Stimulated activated CD4-positive, alpha-beta T cell treated with anti-CD3 and anti-CD28 coated beads, Interleukin-4, amount 100 ng/mL, for 48 hours (primary cell): Measurements from ENCODE around the gene MAN2A1.
"Not testable (repeated sequence)": the region's sequence is repeated elsewhere in the genome, so short reads cannot be mapped to it uniquely, and the experiment has no call there.

Experiments
- DNase-seq, 2 donors: peaks; one replicate each; pipeline ENCODE4 v3.0.0-alpha.2; 2020; ENCODE audit warnings: low read depth in 2 of 2

MAN2A1 gene

GRCh38 chr5:109868737-109869136 is 179.0 kb downstream of the MAN2A1 start:
- DNase-seq = no peak

GRCh38 chr5:109873687-109874086 is 184.0 kb downstream of the MAN2A1 start:
- DNase-seq = no peak

GRCh38 chr5:109874108-109874507 is 184.4 kb downstream of the MAN2A1 start:
- no peak for DNase-seq

- no peak for DNase-seq
These were observed 186.5 kb downstream of the MAN2A1 start for GRCh38 chr5:109876030-109876725.

DNA sequence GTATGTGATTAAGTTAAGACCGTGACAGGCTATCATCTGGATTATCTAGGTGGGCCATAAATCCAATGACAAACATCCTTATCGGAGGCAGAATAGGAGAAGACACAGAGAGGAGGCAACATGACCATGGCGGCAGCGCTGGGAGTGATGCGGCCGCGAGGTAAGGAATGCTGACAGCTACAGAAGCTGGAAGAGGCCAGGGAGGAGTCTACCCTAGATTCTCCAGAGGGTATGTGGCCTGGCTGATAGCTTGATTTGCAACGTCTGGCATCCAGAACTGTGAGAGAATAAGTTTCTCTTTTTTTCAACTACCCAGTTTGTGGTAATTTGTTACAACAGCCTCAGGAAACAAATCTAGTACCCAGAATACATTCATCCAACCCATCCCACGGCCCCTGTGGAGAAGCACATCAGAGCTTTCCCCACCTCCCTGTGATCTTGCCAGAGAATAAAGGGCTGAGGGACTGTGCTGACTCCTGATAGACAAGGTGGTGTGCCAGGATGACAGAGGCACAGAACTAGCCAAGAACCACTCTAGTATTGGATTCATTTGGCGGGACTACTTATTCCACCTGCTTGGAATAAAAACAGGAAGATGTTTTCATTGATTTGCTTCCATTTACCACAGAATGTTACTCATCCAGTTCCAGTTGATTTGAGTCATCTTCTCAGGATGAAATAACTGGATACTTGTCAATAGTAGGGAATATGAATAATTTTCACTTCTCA is 187.4 kb downstream of the MAN2A1 start:
- no peak for DNase-seq

GRCh38 chr5:109877670-109878045 is 187.9 kb downstream of the MAN2A1 start:
- no peak for DNase-seq

GRCh38 chr5:109878887-109879286 is 189.2 kb downstream of the MAN2A1 start:
- no peak for DNase-seq

DNA sequence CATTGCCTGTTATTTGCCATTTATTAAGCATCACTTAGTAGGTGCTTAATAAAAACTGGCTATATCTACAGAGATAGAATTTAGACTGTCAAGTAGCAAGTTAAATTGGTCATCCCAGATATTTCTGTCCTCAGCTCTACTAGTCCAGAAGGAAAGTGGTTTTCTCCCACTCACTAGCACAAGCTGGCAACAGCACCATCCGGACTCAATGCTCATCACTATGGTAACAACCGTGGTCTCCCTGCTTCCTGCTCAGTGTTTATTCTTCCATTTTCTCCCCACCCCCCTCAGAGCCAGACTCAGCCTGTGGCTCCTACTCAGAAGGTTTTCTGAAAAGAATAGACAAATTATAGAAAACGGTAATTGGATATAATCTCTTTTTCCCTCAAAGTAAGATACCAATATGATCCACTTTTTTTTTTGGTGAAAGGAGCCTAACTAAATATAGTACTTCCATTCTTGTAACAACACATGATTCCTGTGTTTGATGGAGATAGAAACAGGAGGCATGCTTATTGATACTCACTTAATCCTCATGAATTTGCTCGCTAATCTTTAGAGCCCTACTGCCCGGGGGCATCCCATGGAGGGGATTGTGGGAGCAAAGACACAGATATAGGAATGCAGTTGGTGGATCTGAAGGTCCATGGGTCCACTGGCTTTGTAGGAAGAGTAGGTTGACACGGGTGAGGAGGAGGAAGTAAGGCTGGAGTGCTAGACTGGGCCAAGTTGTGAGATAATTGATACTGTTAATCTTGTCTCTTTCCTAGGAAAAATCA is 191.4 kb downstream of the MAN2A1 start:
- no peak for DNase-seq

DNA sequence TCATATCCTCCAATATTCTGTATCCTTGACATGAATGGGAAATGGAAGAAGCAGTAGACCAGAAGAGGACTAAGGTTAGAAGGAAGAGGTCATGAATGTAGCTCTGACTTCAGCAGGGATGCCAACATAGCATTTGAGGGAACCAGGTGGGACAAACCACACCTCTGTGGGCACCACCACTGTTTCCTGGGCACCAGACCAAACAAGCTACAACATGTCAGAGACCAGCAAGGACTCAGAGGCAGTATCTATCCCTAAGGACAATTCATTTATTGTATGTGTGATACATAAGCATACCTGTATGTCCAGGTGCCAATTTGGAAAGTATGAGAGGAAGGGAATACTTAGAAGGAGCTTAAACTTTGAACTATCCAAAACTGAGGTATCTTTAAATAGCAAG is 192.8 kb downstream of the MAN2A1 start:
- DNase-seq = no peak

DNA sequence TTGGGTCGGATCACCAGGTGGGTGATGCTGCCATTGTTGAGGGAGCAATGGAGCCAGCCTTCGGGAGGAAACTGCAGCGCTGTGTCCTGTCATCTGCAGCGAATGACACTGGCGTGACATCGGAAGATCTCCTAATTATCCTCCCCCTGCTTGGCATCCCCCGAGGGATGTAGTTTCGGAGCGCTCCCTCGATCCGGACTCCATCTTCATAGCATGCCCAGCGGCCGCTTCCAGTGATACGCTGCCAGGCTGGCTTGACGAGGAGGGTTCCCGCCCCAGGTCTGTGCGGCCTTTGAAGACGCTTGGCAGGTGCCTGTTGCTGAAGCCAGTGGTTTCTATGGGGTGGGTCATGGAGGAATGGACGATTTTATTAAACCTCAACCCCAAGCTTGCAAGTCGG is 194.9 kb downstream of the MAN2A1 start:
- DNase-seq = no peak

DNA sequence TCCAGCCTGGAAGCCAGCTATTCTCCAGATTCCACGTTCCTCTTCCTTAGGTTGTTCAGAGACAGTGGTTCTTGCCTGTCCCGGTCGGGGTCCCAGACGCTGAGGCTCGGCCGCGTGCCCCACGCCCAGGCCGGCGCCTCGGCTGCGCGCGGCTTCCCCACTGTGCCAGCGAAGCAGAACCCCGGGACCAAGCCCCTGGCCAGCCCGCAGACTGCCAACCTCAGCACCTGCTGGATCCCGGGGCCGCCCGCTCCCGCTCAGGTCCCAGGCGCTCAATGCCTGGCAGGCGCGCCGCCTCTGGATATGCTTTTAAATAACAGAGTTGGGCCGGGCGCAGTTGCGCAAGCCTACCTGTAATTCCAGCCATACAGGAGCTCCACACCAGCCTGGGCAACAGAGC is 195.5 kb downstream of the MAN2A1 start:
- DNase-seq = no peak

DNA sequence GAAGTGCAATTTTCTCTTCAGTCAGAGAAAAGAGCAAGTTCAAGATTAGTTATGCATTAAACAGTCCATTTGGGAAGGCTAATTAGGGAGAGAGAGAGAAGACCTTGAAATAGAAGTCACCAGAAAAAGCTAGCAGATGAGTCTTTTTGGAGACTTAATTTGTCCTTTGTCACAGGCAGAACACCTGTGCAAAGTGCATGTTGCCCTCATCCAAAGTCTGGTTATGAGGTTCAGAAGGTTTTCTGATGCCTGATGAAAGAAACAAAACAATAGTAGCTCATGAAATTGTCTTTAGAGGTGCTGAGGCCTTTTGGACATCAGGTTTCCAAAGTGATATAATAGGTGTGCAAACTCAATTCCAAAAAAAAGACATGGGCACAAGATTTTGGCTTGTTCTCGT is 199.3 kb downstream of the MAN2A1 start:
- DNase-seq = no peak

- not testable (repeated sequence) for DNase-seq
These were observed 203.5 kb downstream of the MAN2A1 start for GRCh38 chr5:109893271-109893670.

DNA sequence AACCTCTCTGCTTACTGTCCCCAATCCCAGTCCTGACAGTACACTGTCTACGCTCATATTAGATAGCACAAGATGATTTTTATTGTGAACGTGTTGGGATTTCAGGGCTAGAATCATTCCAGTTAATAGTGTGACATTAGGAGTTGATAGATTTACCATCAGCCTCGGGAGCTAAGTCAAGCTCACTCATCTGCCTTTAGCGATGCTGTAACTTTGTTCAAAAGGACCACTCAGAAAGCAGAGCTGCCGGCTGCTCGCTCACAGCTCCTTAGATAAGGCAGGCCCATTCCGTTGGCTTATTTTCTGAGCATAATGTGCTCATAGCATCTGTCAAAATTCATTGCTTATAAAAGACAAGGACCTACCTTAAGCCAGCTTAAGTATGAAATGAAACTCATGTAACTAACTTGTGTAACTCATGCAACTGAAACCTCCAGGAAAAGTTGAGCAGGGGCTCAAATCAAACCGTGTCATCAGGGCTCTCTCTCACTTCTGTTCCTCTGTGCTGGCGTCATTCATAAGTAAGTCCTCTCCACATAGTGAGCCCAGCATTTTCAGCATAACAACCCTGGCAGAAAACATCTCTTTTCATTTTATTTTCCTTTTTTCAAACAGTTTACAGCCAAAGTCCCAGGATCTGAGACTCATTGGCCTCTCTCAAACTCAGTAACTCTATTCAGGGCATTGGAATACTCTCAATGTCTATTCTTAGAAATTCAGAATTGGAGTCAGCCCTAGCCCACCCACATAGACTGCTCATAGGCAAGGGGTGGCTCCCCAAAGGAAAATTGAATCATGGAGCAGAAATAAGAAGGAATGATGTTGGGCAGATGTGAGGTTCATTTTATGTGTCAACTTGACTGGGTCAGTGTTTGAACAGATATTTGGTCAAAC is 208.8 kb downstream of the MAN2A1 start:
- DNase-seq = no peak

DNA sequence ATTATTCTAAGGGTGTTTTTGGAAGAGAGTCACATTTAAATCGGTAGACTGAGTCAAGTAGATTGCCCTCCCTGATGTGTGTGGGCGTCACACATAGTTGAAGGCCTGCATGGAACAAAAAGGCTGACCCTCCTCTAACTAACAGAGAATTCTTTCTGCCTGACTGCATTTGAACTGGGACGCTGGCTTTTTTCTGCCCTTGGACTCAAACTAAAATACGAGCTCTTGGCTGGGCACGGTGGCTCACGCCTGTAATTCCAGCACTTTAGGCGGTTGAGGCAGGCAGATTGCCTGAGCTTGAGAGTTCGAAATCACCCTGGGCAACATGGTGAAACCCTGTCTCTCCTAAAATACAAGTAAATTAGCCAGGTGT is 209.4 kb downstream of the MAN2A1 start:
- no peak for DNase-seq

GRCh38 chr5:109900461-109900860 is 210.7 kb downstream of the MAN2A1 start:
- DNase-seq = no peak

DNA sequence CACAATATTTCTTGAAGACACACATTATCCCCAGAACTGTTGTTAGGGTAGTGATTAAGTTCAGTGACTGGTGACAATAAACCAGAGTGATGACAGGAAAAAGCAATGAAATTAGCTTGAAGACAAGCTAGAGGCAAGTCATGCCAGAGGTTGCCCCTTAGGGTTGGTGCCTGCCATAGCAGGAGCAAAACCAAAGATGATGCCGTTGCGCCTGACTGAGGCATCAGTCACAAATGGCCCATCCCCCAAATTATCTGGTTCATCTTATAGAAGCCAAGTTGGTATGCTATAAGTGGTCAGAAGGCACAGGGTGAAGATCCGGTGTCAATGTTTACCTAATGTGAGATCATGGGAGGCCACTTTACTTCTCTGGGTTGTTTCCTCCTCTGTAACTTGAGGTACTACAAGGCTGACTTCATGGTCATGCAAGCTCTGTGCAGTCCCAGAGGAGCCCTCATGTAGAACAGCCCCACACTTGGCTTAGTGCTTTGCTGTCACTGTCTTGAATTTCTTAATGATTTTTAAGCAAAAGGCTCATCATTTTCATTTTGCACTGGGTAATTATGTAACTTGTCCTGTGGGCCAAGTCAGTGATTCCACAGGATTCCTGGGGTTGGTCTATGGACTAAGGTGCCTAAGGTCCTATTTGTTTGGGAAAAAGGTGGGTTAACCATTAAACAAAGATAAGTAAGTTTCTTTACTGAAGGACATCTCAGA is 211.3 kb downstream of the MAN2A1 start:
- DNase-seq = no peak

GRCh38 chr5:109901628-109901981 is 211.9 kb downstream of the MAN2A1 start:
- no peak for DNase-seq

DNA sequence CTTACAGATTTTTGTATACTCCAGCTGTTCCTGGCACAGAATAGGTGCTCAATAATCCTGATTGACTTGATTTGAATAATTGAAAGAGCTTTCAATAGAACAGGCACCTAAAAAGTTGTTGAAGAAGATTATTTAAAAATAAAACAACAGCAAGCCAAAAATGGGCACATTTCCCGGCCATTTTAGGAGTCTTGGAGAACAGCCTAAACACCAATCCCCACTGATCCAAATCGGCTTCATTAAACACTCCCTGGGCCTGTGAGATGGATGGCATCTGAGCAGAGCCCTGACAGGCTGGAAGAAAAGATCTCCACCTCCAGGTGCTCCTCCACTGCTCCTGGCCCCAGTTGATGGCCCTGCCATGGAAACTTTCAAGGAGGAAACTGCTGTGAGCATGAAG is 213.3 kb downstream of the MAN2A1 start:
- DNase-seq = no peak

GRCh38 chr5:109905906-109906305 is 216.2 kb downstream of the MAN2A1 start:
- DNase-seq = no peak

- DNase-seq = no peak
These were observed 217.5 kb downstream of the MAN2A1 start for GRCh38 chr5:109907189-109907588.
